Uterus (tissue), 4 donors: ENCODE measurements around the gene SCNN1B. TPM values are rescaled to one million over a fixed set of nuclear protein-coding genes. Genes with fewer than 3 reads are reported as not detected.

ENCODE experiments used
- DNase-seq, 2 donors: peaks; one replicate each; pipeline ENCODE4 v3.0.0-alpha.2; 2019 to 2020
- H3K27ac ChIP-seq, 2 donors: fragments of 200-600 bp; sonication (generic); 1 replicate in 1 of 2; 2 replicates in 1 of 2; pipeline ENCODE4 v1.5.1; 2016 to 2018
- H3K27me3 ChIP-seq, 2 donors: fragments of 200-600 bp; sonication (generic); one replicate each; pipeline ENCODE4 v1.5.1; 2018 to 2019; ENCODE audit warnings: control low read depth in 1 of 2
- H3K36me3 ChIP-seq, 2 donors: fragments of 200-600 bp; sonication (generic); one replicate each; pipeline ENCODE4 v1.5.1; 2019; ENCODE audit warnings: control low read depth in 1 of 2
- H3K4me1 ChIP-seq, 2 donors: fragments of 200-600 bp; sonication (generic); one replicate each; pipeline ENCODE4 v1.5.1; 2018 to 2019; ENCODE audit warnings: control low read depth in 1 of 2
- H3K4me3 ChIP-seq, 2 donors: fragments of 200-600 bp; sonication (generic); 1 replicate in 1 of 2; 2 replicates in 1 of 2; pipeline ENCODE4 v1.5.1; 2018 to 2019; ENCODE audit warnings: mild to moderate bottlenecking in 1 of 2
- H3K9me3 ChIP-seq, 2 donors: fragments of 200-600 bp; sonication (generic); one replicate each; pipeline ENCODE4 v1.5.1; 2019; ENCODE audit warnings: control low read depth in 1 of 2
- POLR2A ChIP-seq, 2 donors: fragments of 450-650 bp; IDR thresholded peaks; one replicate each; pipeline ENCODE4 v1.6.1; 2016; ENCODE audit warnings: antibody characterized with exemption in 2 of 2, mild to moderate bottlenecking in 1 of 2, moderate library complexity in 1 of 2
- intact Hi-C: fragments of 100-400 bp; cut with DNase I; formaldehyde crosslinking; loops from one replicate; pipeline ENCODE4 v1.15.1; 2023; ENCODE audit warnings: low total_unique reads
- total RNA-seq, 4 donors: library from RNA; depleted of rRNA in 3 of 4; stranded (reverse); fragments of >200 nt in 3 of 4; gene quantifications; one replicate each; pipeline versions ENCODE4 v1.1.0 to v1.2.4, GENCODE V29; 2014 to 2023
- TF ChIP-seq, protein P1 (sequence below), 4 experiments: fragments of 200-600 bp in 2 of 4; fragments of 450-650 bp in 2 of 4; sonication (generic) in 2 of 4; IDR thresholded peaks; one replicate each; pipeline ENCODE4 v1.5.1; 2016 to 2019; ENCODE audit warnings: antibody characterized with exemption in 4 of 4, mild to moderate bottlenecking in 2 of 4, moderate library complexity in 1 of 4
- donor health status: DM: yes; HTN: yes; CAD: no.

The SCNN1B gene
- total RNA-seq, 4 donors from 2014 or later: 0.14 to 9.6 (median 1.9) TPM

DNA sequence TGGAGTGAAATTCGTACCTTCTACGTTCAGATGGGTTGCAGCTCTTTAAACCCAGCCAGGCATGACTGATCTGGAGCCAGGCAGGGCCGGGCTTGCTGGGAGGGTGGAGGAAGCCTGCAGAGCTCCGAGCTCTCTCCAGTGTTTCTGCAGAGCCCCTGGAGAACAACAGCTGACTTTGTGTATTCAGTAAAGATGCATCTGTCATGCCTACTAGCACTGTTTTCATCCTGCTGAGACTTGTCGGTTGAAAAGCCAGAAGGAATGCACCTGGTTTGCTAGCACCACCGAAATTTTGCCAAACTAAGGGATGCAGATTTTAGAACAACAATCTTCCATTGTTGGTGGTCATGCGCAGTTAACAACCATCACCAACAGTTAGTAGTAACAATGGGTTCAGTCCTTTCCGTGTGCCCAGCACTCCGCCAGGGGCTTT is 22.4 kb upstream of the SCNN1B start:
- Histone ChIP-seq H3K36me3 (no peaks in the 10 kb centered on the region), H3K27me3 (no peaks in the 10 kb centered on the region), H3K9me3 (no peaks in the 10 kb centered on the region), H3K4me1 (no peaks in the 10 kb centered on the region), H3K27ac (no peak overlapping the region), H3K4me3 (no peak overlapping the region)
- TF ChIP-seq, protein P1, sequence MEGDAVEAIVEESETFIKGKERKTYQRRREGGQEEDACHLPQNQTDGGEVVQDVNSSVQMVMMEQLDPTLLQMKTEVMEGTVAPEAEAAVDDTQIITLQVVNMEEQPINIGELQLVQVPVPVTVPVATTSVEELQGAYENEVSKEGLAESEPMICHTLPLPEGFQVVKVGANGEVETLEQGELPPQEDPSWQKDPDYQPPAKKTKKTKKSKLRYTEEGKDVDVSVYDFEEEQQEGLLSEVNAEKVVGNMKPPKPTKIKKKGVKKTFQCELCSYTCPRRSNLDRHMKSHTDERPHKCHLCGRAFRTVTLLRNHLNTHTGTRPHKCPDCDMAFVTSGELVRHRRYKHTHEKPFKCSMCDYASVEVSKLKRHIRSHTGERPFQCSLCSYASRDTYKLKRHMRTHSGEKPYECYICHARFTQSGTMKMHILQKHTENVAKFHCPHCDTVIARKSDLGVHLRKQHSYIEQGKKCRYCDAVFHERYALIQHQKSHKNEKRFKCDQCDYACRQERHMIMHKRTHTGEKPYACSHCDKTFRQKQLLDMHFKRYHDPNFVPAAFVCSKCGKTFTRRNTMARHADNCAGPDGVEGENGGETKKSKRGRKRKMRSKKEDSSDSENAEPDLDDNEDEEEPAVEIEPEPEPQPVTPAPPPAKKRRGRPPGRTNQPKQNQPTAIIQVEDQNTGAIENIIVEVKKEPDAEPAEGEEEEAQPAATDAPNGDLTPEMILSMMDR (IDR thresholded peaks at IDR 0.05): no peak
- TF ChIP-seq POLR2A (IDR thresholded peaks at IDR 0.05): no peak
- intact Hi-C loops: no loop called here
- no peak for DNase-seq

DNA sequence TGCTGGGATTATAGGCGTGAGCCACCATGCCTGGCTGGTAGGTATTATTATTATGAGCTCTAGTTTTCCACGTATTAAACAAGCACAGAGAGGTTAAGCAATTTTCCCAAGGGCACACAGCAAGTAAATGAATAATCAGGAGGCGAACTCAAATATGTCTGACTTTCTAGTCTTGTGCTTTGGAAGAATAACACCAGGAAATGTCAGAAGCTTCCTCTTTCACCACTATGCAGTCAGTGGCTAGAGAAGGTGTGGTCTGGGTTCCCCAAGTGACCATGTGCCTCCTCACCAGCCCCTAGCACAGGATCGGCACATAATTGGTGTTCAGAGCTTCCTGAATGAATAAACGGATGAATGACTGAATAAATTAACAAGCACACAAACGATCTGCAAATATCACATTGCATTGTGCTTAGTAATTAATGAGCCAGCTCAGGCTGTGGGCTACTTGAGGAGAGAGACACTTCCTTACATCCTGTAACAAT is 21.6 kb upstream of the SCNN1B start:
- TF ChIP-seq, protein P1 (IDR thresholded peaks at IDR 0.05): no peak
- no peak for TF ChIP-seq POLR2A (IDR thresholded peaks at IDR 0.05)
- Histone ChIP-seq H3K9me3 (no peaks in the 10 kb centered on the region), H3K4me1 (no peaks in the 10 kb centered on the region), H3K36me3 (no peaks in the 10 kb centered on the region), H3K27ac (no peak overlapping the region), H3K4me3 (no peak overlapping the region), H3K27me3 (no peaks in the 10 kb centered on the region)
- no peak for DNase-seq
- intact Hi-C loops: no loop called here

DNA sequence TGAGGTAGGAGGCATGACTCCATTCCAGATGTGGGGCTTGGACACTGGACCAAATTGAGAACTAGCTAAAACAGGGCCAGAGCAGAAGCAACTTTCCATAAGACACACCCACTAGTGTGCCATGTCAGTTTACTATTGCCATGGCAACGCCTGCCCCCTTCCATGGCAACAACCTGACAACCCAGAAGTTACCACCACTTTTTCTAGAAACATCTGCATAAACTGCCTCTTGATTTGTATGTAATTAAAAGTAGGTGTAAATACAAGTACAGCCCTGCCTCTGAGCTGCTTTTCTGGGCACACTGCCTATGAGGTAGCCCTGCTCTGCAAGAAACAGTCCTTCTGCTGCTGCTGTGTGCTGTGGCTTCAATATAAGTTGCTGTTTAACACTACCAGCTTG is 19.5 kb upstream of the SCNN1B start:
- no peaks in the 10 kb centered on the region for H3K36me3 ChIP-seq
- no peak for DNase-seq
- no peak overlapping the region for H3K4me3 ChIP-seq
- H3K27me3 ChIP-seq: no peaks in the 10 kb centered on the region
- intact Hi-C loops: no loop called here
- H3K4me1 ChIP-seq: no peaks in the 10 kb centered on the region
- no peak for TF ChIP-seq POLR2A (IDR thresholded peaks at IDR 0.05)
- TF ChIP-seq, protein P1 (IDR thresholded peaks at IDR 0.05): no peak
- no peak overlapping the region for H3K27ac ChIP-seq
- no peaks in the 10 kb centered on the region for H3K9me3 ChIP-seq

DNA sequence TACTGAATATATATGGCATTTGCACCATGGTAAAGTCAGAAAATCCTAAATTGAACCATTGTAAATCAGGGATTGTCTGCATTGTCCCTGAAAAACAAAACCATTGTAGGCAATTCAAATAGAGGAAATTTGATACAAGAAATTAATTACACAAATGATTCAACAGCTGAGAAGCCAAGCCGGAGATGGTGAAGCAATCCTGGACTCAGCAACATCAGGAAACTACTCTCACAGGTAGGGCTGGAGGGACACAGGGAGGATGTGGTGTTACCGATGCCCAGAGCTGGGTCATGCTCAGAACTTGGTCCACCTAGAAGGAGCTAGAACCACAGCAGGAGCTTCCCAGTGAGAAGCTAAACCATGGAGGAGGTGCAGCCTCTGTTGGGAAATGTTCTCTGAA is 18.5 kb upstream of the SCNN1B start:
- Histone ChIP-seq H3K4me1 (no peaks in the 10 kb centered on the region), H3K27ac (no peak overlapping the region), H3K36me3 (no peaks in the 10 kb centered on the region), H3K4me3 (no peak overlapping the region), H3K9me3 (no peaks in the 10 kb centered on the region), H3K27me3 (no peaks in the 10 kb centered on the region)
- no peak for DNase-seq
- intact Hi-C loops: no loop called here
- TF ChIP-seq, protein P1 (IDR thresholded peaks at IDR 0.05): no peak
- TF ChIP-seq POLR2A (IDR thresholded peaks at IDR 0.05): no peak

DNA sequence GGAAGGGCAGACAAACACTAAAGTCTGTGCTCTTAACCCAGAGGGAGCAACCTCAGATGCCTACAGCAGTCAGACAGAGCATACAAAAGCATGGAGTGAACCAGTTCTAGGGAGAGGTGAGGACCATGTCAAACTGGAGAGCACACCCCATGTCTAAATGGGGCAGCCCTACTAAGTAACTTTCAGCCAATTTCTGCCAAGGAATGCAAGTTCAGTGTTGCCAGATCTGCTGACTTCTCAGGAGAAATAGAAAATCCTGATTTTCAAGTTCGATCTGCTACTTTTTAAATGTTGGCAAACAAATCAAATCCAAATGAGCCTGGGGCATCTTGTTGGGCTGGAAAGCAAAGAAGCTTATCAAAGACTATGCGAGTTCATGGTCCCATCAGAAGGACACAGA is 17.5 kb upstream of the SCNN1B start:
- Histone ChIP-seq H3K4me3 (no peak overlapping the region), H3K4me1 (no peaks in the 10 kb centered on the region), H3K27me3 (no peaks in the 10 kb centered on the region), H3K36me3 (no peaks in the 10 kb centered on the region), H3K27ac (no peak overlapping the region), H3K9me3 (no peaks in the 10 kb centered on the region)
- DNase-seq: no peak
- TF ChIP-seq, protein P1 (IDR thresholded peaks at IDR 0.05): no peak
- TF ChIP-seq POLR2A (IDR thresholded peaks at IDR 0.05): no peak
- intact Hi-C loops: no loop called here
